HG03097 (cell line): ENCODE data around the gene PTPRN2.
"Not testable (repeated sequence)": the region's sequence is repeated elsewhere in the genome, so short reads cannot be mapped to it uniquely, and the experiment has no call there.

Source experiments
- ATAC-seq: cut with Tn5 transposase; IDR thresholded peaks from one replicate; pipeline ENCODE4 v1.9.1; 2021; ENCODE audit not compliant: unreplicated experiment, low FRiP score

PTPRN2 gene

GRCh38 chr7:157576415-157576814, 1011.2 kb downstream of the PTPRN2 start:
- ATAC-seq, result no peak

GRCh38 chr7:157575777-157576176, 1011.8 kb downstream of the PTPRN2 start:
- no peak for ATAC-seq

- no peak for ATAC-seq
Observed at GRCh38 chr7:157574914-157575586, 1012.6 kb downstream of the PTPRN2 start.

GRCh38 chr7:157574120-157574825, 1013.4 kb downstream of the PTPRN2 start:
- ATAC-seq, result no peak

GRCh38 chr7:157573244-157573643, 1014.4 kb downstream of the PTPRN2 start:
- no peak for ATAC-seq

- no peak for ATAC-seq
Observed at GRCh38 chr7:157572622-157573021, 1015.0 kb downstream of the PTPRN2 start.

GRCh38 chr7:157570531-157571200, 1017.0 kb downstream of the PTPRN2 start:
- ATAC-seq, result no peak

GRCh38 chr7:157569967-157570366, 1017.7 kb downstream of the PTPRN2 start:
- ATAC-seq, result no peak

- peak; percentile 87 for ATAC-seq
Observed at GRCh38 chr7:157568770-157569584, 1018.6 kb downstream of the PTPRN2 start.

GRCh38 chr7:157568106-157568769, 1019.4 kb downstream of the PTPRN2 start:
- ATAC-seq, result no peak

- no peak for ATAC-seq
Observed at GRCh38 chr7:157567666-157568065, 1020.0 kb downstream of the PTPRN2 start.

- ATAC-seq, result no peak
Observed at GRCh38 chr7:157566631-157567006, 1021.0 kb downstream of the PTPRN2 start.

GRCh38 chr7:157565981-157566630, 1021.5 kb downstream of the PTPRN2 start:
- no peak for ATAC-seq

- ATAC-seq, result no peak
Observed at GRCh38 chr7:157565201-157565626, 1022.4 kb downstream of the PTPRN2 start.

GRCh38 chr7:157564517-157565177, 1023.0 kb downstream of the PTPRN2 start:
- ATAC-seq, result no peak

- not testable (repeated sequence) for ATAC-seq
Observed at GRCh38 chr7:157563467-157564135, 1024.0 kb downstream of the PTPRN2 start.

GRCh38 chr7:157562522-157563398, 1024.9 kb downstream of the PTPRN2 start:
- ATAC-seq, result not testable (repeated sequence)
